Testis (tissue), 3 donors: Measurements from ENCODE around the gene PACSIN1. TPM values are rescaled to one million over a fixed set of nuclear protein-coding genes. Genes with fewer than 3 reads are reported as not detected.

Experiments used
- DNase-seq: peaks from one replicate; pipeline ENCODE4 v3.0.0-alpha.2; 2019
- H3K27ac ChIP-seq, 2 donors: fragments of 200-600 bp; sonication (generic); one replicate each; pipeline ENCODE4 v1.5.1; 2019
- H3K27me3 ChIP-seq: fragments of 200-600 bp; sonication (generic); one replicate; pipeline ENCODE4 v1.5.1; 2019
- H3K36me3 ChIP-seq: fragments of 200-600 bp; sonication (generic); one replicate; pipeline ENCODE4 v1.5.1; 2017; ENCODE audit warnings: low read depth; ENCODE audit errors: missing control alignments
- H3K4me1 ChIP-seq: fragments of 200-600 bp; sonication (generic); one replicate; pipeline ENCODE4 v1.5.1; 2019
- H3K4me3 ChIP-seq, 2 donors: fragments of 200-600 bp; sonication (generic); one replicate each; pipeline ENCODE4 v1.5.1; 2017 to 2019
- H3K9me3 ChIP-seq: fragments of 200-600 bp; sonication (generic); one replicate; pipeline ENCODE4 v1.5.1; 2017
- CTCF ChIP-seq, 3 experiments: fragments of 450-650 bp in 2 of 3; fragments of 200-600 bp in 1 of 3; sonication (generic) in 1 of 3; IDR thresholded peaks; one replicate each; pipeline ENCODE4 v1.5.1; 2016 to 2019; ENCODE audit warnings: antibody characterized with exemption in 3 of 3, mild to moderate bottlenecking in 2 of 3, moderate library complexity in 1 of 3
- POLR2A ChIP-seq: fragments of 450-650 bp; IDR thresholded peaks from one replicate; pipeline ENCODE4 v1.6.1; 2017; ENCODE audit warnings: antibody characterized with exemption, mild to moderate bottlenecking, moderate library complexity
- WGBS, 2 donors: methylation state at CpG; one replicate each; pipeline ENCODE4 v1.1.5; 2018; 5-methylcytosine and 5-hydroxymethylcytosine counted together
- intact Hi-C: fragments of 100-400 bp; cut with DNase I; formaldehyde crosslinking; loops from one replicate; pipeline ENCODE4 v1.15.1; 2023; ENCODE audit warnings: low total_unique reads
- polyA plus RNA-seq: library from polyadenylated mRNA; stranded (reverse); fragments of 350-450 nt; fragmentation: Illumina TruSeq; extraction: RNeasy Lipid Tissue Mini Kit (QIAGEN cat#74804); gene quantifications from one replicate; pipeline ENCODE4 v1.2.3, GENCODE V29; 2014; ENCODE audit warnings: low read depth, low replicate concordance; ENCODE audit not compliant: insufficient read depth
- total RNA-seq, 2 donors: library from RNA; depleted of rRNA; stranded (reverse); fragments of >200 nt; gene quantifications; one replicate each; pipeline ENCODE4 v1.2.3, GENCODE V29; 2016

PACSIN1 gene
- total and polyA plus RNA-seq, 3 donors from 2014 or later = 2.1 to 3.1 (median 2.5) TPM

- Histone ChIP-seq H3K9me3 (no peaks in the 10 kb centered on the region), H3K4me1 (peaks cover under 1% of the 10 kb centered on the region), H3K4me3 (peak overlapping the region; percentile 3 to 40), H3K36me3 (no peaks in the 10 kb centered on the region), H3K27ac (no peak overlapping the region), H3K27me3 (no peaks in the 10 kb centered on the region)
- intact Hi-C loops = loop anchor here (10.0 kb wide), 1 partner anchor 83 kb away; no protein-coding TSS in a partner anchor
- WGBS, 2 donors = 70 to 74% methylated on average over 29 of the region's 29 CpGs
- DNase-seq = peak; percentile 88
- TF ChIP-seq CTCF (IDR thresholded peaks at IDR 0.05) (no peak), POLR2A (no peak)
Observed at GRCh38 chr6:34531580-34532201, 65.8 kb downstream of the PACSIN1 start.

- Histone ChIP-seq H3K27me3 (no peaks in the 10 kb centered on the region), H3K36me3 (no peaks in the 10 kb centered on the region), H3K4me1 (no peaks in the 10 kb centered on the region), H3K4me3 (peak overlapping the region; percentile 3 to 32), H3K27ac (no peak overlapping the region), H3K9me3 (no peaks in the 10 kb centered on the region)
- 26 to 49% methylated on average over 15 of the region's 15 CpGs for WGBS, 2 donors
- DNase-seq = no peak
- intact Hi-C loops = loop anchor here (10.0 kb wide), 1 partner anchor 83 kb away; no protein-coding TSS in a partner anchor
- no peak for TF ChIP-seq POLR2A
- no peak for TF ChIP-seq CTCF (IDR thresholded peaks at IDR 0.05)
Observed at GRCh38 chr6:34532230-34532629, 66.4 kb downstream of the PACSIN1 start.

- WGBS, 2 donors = 97 to 100% methylated on average over 3 to 6 of the region's 6 CpGs
- no peak overlapping the region for H3K4me3 ChIP-seq
- no peaks in the 10 kb centered on the region for H3K36me3 ChIP-seq
- H3K27me3 ChIP-seq = no peaks in the 10 kb centered on the region
- H3K27ac ChIP-seq = no peak overlapping the region
- no peak for DNase-seq
- no peak for TF ChIP-seq CTCF (IDR thresholded peaks at IDR 0.05)
- no peak for TF ChIP-seq POLR2A
- no peaks in the 10 kb centered on the region for H3K9me3 ChIP-seq
- intact Hi-C loops = loop anchor here (10.0 kb wide), 1 partner anchor 81 kb away; no protein-coding TSS in a partner anchor
- H3K4me1 ChIP-seq = no peaks in the 10 kb centered on the region
Observed at GRCh38 chr6:34534146-34534545, 68.3 kb downstream of the PACSIN1 start.

- 91 to 100% methylated on average over 12 to 16 of the region's 16 CpGs for WGBS, 2 donors
- Histone ChIP-seq H3K4me3 (no peak overlapping the region), H3K4me1 (no peaks in the 10 kb centered on the region), H3K27me3 (no peaks in the 10 kb centered on the region), H3K9me3 (no peaks in the 10 kb centered on the region), H3K27ac (no peak overlapping the region), H3K36me3 (no peaks in the 10 kb centered on the region)
- TF ChIP-seq POLR2A (no peak), CTCF (IDR thresholded peaks at IDR 0.05) (no peak)
- intact Hi-C loops = loop anchor here (10.0 kb wide), 1 partner anchor 80 kb away; no protein-coding TSS in a partner anchor
- DNase-seq = no peak
Observed at GRCh38 chr6:34534656-34535055, 68.8 kb downstream of the PACSIN1 start.

GRCh38 chr6:34535199-34535598 is 69.3 kb downstream of the PACSIN1 start:
- H3K4me1 ChIP-seq = no peaks in the 10 kb centered on the region
- H3K27me3 ChIP-seq = no peaks in the 10 kb centered on the region
- intact Hi-C loops = loop anchor here (10.0 kb wide), 1 partner anchor 80 kb away; no protein-coding TSS in a partner anchor
- DNase-seq = no peak
- H3K36me3 ChIP-seq = no peaks in the 10 kb centered on the region
- no peak overlapping the region for H3K4me3 ChIP-seq
- TF ChIP-seq POLR2A (no peak), CTCF (IDR thresholded peaks at IDR 0.05) (no peak)
- no peak overlapping the region for H3K27ac ChIP-seq
- H3K9me3 ChIP-seq = no peaks in the 10 kb centered on the region
- WGBS, 2 donors = 88 to 94% methylated on average over 2 to 6 of the region's 6 CpGs
